Measurements from ENCODE around the gene KCNQ1OT1.
A peak's percentile ranks its signal among the peaks of the same experiment; 100 is the strongest.

The KCNQ1OT1 gene

GRCh38 chr11:2737226-2737590 is 37.4 kb upstream of the KCNQ1OT1 start:
- no peak for DNase-seq (ENCODE audit: low spot score)

- no peak for DNase-seq (ENCODE audit: low spot score)
Measured at GRCh38 chr11:2736577-2737225, 36.9 kb upstream of the KCNQ1OT1 start.

- DNase-seq (ENCODE audit: low spot score) = no peak
Measured at GRCh38 chr11:2735053-2735589, 35.3 kb upstream of the KCNQ1OT1 start.

- DNase-seq (ENCODE audit: low spot score) = no peak
Measured at GRCh38 chr11:2734181-2735052, 34.6 kb upstream of the KCNQ1OT1 start.

- no peak for DNase-seq (ENCODE audit: low spot score)
Measured at GRCh38 chr11:2732940-2733628, 33.3 kb upstream of the KCNQ1OT1 start.

- no peak for DNase-seq (ENCODE audit: low spot score)
Measured at GRCh38 chr11:2732261-2732939, 32.6 kb upstream of the KCNQ1OT1 start.

- no peak for DNase-seq (ENCODE audit: low spot score)
Measured at GRCh38 chr11:2731130-2732125, 31.6 kb upstream of the KCNQ1OT1 start.

- DNase-seq (ENCODE audit: low spot score) = no peak
Measured at GRCh38 chr11:2730272-2731129, 30.7 kb upstream of the KCNQ1OT1 start.

GRCh38 chr11:2729841-2730240 is 30.0 kb upstream of the KCNQ1OT1 start:
- no peak for DNase-seq (ENCODE audit: low spot score)

GRCh38 chr11:2728663-2729332 is 29.0 kb upstream of the KCNQ1OT1 start:
- no peak for DNase-seq (ENCODE audit: low spot score)

- DNase-seq (ENCODE audit: low spot score) = no peak
Measured at GRCh38 chr11:2728128-2728662, 28.4 kb upstream of the KCNQ1OT1 start.

GRCh38 chr11:2726964-2727363 is 27.2 kb upstream of the KCNQ1OT1 start:
- DNase-seq (ENCODE audit: low spot score) = no peak

GRCh38 chr11:2725368-2726300 is 25.8 kb upstream of the KCNQ1OT1 start:
- DNase-seq (ENCODE audit: low spot score) = peak; percentile 57

- DNase-seq (ENCODE audit: low spot score) = no peak
Measured at GRCh38 chr11:2724653-2725367, 25.0 kb upstream of the KCNQ1OT1 start.

- no peak for DNase-seq (ENCODE audit: low spot score)
Measured at GRCh38 chr11:2724104-2724503, 24.3 kb upstream of the KCNQ1OT1 start.

- no peak for DNase-seq (ENCODE audit: low spot score)
Measured at GRCh38 chr11:2722955-2723354, 23.2 kb upstream of the KCNQ1OT1 start.

- DNase-seq (ENCODE audit: low spot score) = no peak
Measured at GRCh38 chr11:2721210-2721916, 21.6 kb upstream of the KCNQ1OT1 start.

Measured in GM03348 (cell line).